Measurements from ENCODE around the gene ANKRD13B. TPM values are rescaled to one million over a fixed set of nuclear protein-coding genes. Genes with fewer than 3 reads are reported as not detected.

Gene ANKRD13B
- polyA plus RNA-seq, 2 of the 4 experiments (the other 2 are of a cell fraction), result 4.5 to 17.8 TPM

- FAIRE-seq (no peak), DNase-seq (ENCODE audit: low read depth in 1 of 2, low spot score in 1 of 2) (no peak), ATAC-seq (no peak)
- Histone ChIP-seq H3K4me3 (no peak overlapping the region), H3K4me1 (peaks cover 48% of the 10 kb centered on the region), H3K4me2 (no peak overlapping the region; the same call in 2 of the 3 replicates), H3K9me3 (no peaks in the 10 kb centered on the region), H3K27ac (peak overlapping the region in 1 of 2 experiments; percentile 62; a peak in 2 of 6 replicates)
- ChIA-PET CTCF (interaction anchor here (1.0 to 24.0 kb wide), 5 partner anchors 8 to 214 kb away, joined by 4 to 474 read pairs (median 383); partner anchors contain the start of genes ABHD15, ANKRD13B, CORO6 and TP53I13), POLR2A (no interaction called here)
- 93% methylated on average over 11 of the region's 12 CpGs for WGBS (ENCODE audit: missing lambda C conversion rate)
- TF ChIP-seq ATOH8 (CRISPR knock-in tag; IDR thresholded peaks at IDR 0.05; ENCODE audit: low read depth), result no peak
- TF ChIP-seq MAZ (IDR thresholded peaks at IDR 0.05; ENCODE audit: borderline replicate concordance, low read depth, low read length), result no peak
- TF ChIP-seq ZSCAN20 (CRISPR knock-in tag; IDR thresholded peaks at IDR 0.05), result no peak
- TF ChIP-seq RARB (CRISPR knock-in tag; IDR thresholded peaks at IDR 0.05), result no peak
- no peak for TF ChIP-seq EHMT2 (IDR thresholded peaks at IDR 0.05; ENCODE audit: low read depth)
- no peak for TF ChIP-seq HOXB5 (CRISPR knock-in tag; IDR thresholded peaks at IDR 0.05)
- TF ChIP-seq JUN (IDR thresholded peaks at IDR 0.05), result no peak
- no peak for TF ChIP-seq RAD21 (conservative IDR thresholded peaks at IDR 0.05 in 1 of 2, IDR thresholded peaks at IDR 0.05 in 1 of 2)
- TF ChIP-seq EP300 (IDR thresholded peaks at IDR 0.05), result no peak
These were observed 8.4 kb upstream of the ANKRD13B start for GRCh38 chr17:29584452-29585079.

GRCh38 chr17:29585080-29585751 is 7.7 kb upstream of the ANKRD13B start:
- ATAC-seq (no peak), DNase-seq (ENCODE audit: low read depth in 1 of 2, low spot score in 1 of 2) (no peak), FAIRE-seq (no peak)
- H3K9me3 ChIP-seq, result no peaks in the 10 kb centered on the region
- H3K27ac ChIP-seq, result peak overlapping the region in 1 of 2 experiments; percentile 5; a peak in 1 of 6 replicates
- WGBS (ENCODE audit: missing lambda C conversion rate), result 82% methylated on average over 8 of the region's 8 CpGs
- POLR2A ChIA-PET, result no interaction called here
- H3K4me3 ChIP-seq, result no peak overlapping the region
- CTCF ChIA-PET, result interaction anchor here (0.6 to 16.7 kb wide), 13 partner anchors 9 to 508 kb away, joined by 3 to 383 read pairs (median 4); partner anchors contain the start of genes ABHD15 and TP53I13
- no peak overlapping the region for H3K4me2 ChIP-seq
- peaks cover 52% of the 10 kb centered on the region for H3K4me1 ChIP-seq
- TF ChIP-seq CTCF (IDR thresholded peaks at IDR 0.05), result peak; percentile 28; the same call in 2 of the 3 replicates
- TF ChIP-seq RFX5 (IDR thresholded peaks at IDR 0.05), result no peak
- peak in 1 of 2 experiments; percentile 20; a peak in 1 of 5 replicates for TF ChIP-seq RAD21 (conservative IDR thresholded peaks at IDR 0.05 in 1 of 2, IDR thresholded peaks at IDR 0.05 in 1 of 2)

GRCh38 chr17:29586676-29587469 is 6.1 kb upstream of the ANKRD13B start:
- Histone ChIP-seq H3K9me3 (no peaks in the 10 kb centered on the region), H3K4me2 (peak overlapping the region; percentile 98), H3K4me1 (peaks cover 45% of the 10 kb centered on the region), H3K27ac (peak overlapping the region in 1 of 2 experiments; percentile 96; a peak in 3 of 6 replicates), H3K4me3 (no peak overlapping the region)
- no peak for DNase-seq (ENCODE audit: low read depth in 1 of 2, low spot score in 1 of 2)
- 84% methylated on average over 7 of the region's 9 CpGs for WGBS (ENCODE audit: missing lambda C conversion rate)
- ChIA-PET POLR2A (no interaction called here), CTCF (interaction anchor here (1.2 to 16.7 kb wide), 15 partner anchors 10 to 506 kb away, joined by 3 to 383 read pairs (median 5); partner anchors contain the start of genes ABHD15 and TP53I13)
- no peak for ATAC-seq
- no peak for TF ChIP-seq EHF (CRISPR knock-in tag; IDR thresholded peaks at IDR 0.05)
- TF ChIP-seq ATOH8 (CRISPR knock-in tag; IDR thresholded peaks at IDR 0.05; ENCODE audit: low read depth), result no peak
- no peak for TF ChIP-seq BHLHE40 (IDR thresholded peaks at IDR 0.05; ENCODE audit: low read depth, low read length)
- TF ChIP-seq BCL3 (IDR thresholded peaks at IDR 0.05), result no peak
- no peak for TF ChIP-seq MAFK (IDR thresholded peaks at IDR 0.05; ENCODE audit: partially characterized antibody)
- no peak for TF ChIP-seq CBX8 (IDR thresholded peaks at IDR 0.05)
- no peak for TF ChIP-seq CHD4 (IDR thresholded peaks at IDR 0.05; ENCODE audit: borderline replicate concordance)
- TF ChIP-seq EP300 (IDR thresholded peaks at IDR 0.05), result no peak
- no peak for TF ChIP-seq CBX2 (IDR thresholded peaks at IDR 0.05; ENCODE audit: borderline replicate concordance, low read depth)
- no peak for TF ChIP-seq RFX5 (IDR thresholded peaks at IDR 0.05)
- no peak for FAIRE-seq
